ENCODE data around the gene CLSTN2.

CLSTN2 gene

GRCh38 chr3:140505876-140506275, 570.9 kb downstream of the CLSTN2 start:
- DNase-seq (ENCODE audit: low read depth) = no peak

GRCh38 chr3:140508550-140508949, 573.6 kb downstream of the CLSTN2 start:
- DNase-seq (ENCODE audit: low read depth) = no peak

- DNase-seq (ENCODE audit: low read depth) = no peak
These were observed 574.5 kb downstream of the CLSTN2 start for GRCh38 chr3:140509534-140509933.

GRCh38 chr3:140510303-140510861, 575.4 kb downstream of the CLSTN2 start:
- DNase-seq (ENCODE audit: low read depth) = no peak

GRCh38 chr3:140521751-140522445, 586.9 kb downstream of the CLSTN2 start:
- no peak for DNase-seq (ENCODE audit: low read depth)

- DNase-seq (ENCODE audit: low read depth) = no peak
These were observed 587.8 kb downstream of the CLSTN2 start for GRCh38 chr3:140522653-140523380.

GRCh38 chr3:140523600-140523999, 588.6 kb downstream of the CLSTN2 start:
- DNase-seq (ENCODE audit: low read depth) = no peak

GRCh38 chr3:140527156-140527555, 592.2 kb downstream of the CLSTN2 start:
- no peak for DNase-seq (ENCODE audit: low read depth)

GRCh38 chr3:140529096-140529495, 594.1 kb downstream of the CLSTN2 start:
- no peak for DNase-seq (ENCODE audit: low read depth)

- no peak for DNase-seq (ENCODE audit: low read depth)
These were observed 594.6 kb downstream of the CLSTN2 start for GRCh38 chr3:140529558-140529957.

GRCh38 chr3:140530131-140530530, 595.1 kb downstream of the CLSTN2 start:
- DNase-seq (ENCODE audit: low read depth) = no peak

- DNase-seq (ENCODE audit: low read depth) = no peak
These were observed 595.6 kb downstream of the CLSTN2 start for GRCh38 chr3:140530603-140531002.

GRCh38 chr3:140532793-140533330, 597.9 kb downstream of the CLSTN2 start:
- no peak for DNase-seq (ENCODE audit: low read depth)

- DNase-seq (ENCODE audit: low read depth) = no peak
These were observed 602.1 kb downstream of the CLSTN2 start for GRCh38 chr3:140536926-140537726.

GRCh38 chr3:140537727-140538082, 602.7 kb downstream of the CLSTN2 start:
- no peak for DNase-seq (ENCODE audit: low read depth)

GRCh38 chr3:140540262-140540661, 605.3 kb downstream of the CLSTN2 start:
- DNase-seq (ENCODE audit: low read depth) = no peak

- DNase-seq (ENCODE audit: low read depth) = no peak
These were observed 607.1 kb downstream of the CLSTN2 start for GRCh38 chr3:140541975-140542653.

GRCh38 chr3:140545197-140545596, 610.2 kb downstream of the CLSTN2 start:
- no peak for DNase-seq (ENCODE audit: low read depth)

GRCh38 chr3:140545756-140546155, 610.8 kb downstream of the CLSTN2 start:
- DNase-seq (ENCODE audit: low read depth) = no peak

GRCh38 chr3:140546649-140547048, 611.7 kb downstream of the CLSTN2 start:
- DNase-seq (ENCODE audit: low read depth) = no peak

GRCh38 chr3:140552403-140552802, 617.4 kb downstream of the CLSTN2 start:
- DNase-seq (ENCODE audit: low read depth) = no peak

- no peak for DNase-seq (ENCODE audit: low read depth)
These were observed 617.9 kb downstream of the CLSTN2 start for GRCh38 chr3:140552898-140553297.
